Medulla oblongata (tissue), 1 donor: ENCODE measurements around the gene PSMA5.
"Not testable (repeated sequence)": the region's sequence is repeated elsewhere in the genome, so short reads cannot be mapped to it uniquely, and the experiment has no call there.

Experiments
- DNase-seq: peaks from one replicate; pipeline ENCODE4 v3.0.0-alpha.2; 2015; ENCODE audit errors: extremely low spot score

Gene PSMA5

DNA sequence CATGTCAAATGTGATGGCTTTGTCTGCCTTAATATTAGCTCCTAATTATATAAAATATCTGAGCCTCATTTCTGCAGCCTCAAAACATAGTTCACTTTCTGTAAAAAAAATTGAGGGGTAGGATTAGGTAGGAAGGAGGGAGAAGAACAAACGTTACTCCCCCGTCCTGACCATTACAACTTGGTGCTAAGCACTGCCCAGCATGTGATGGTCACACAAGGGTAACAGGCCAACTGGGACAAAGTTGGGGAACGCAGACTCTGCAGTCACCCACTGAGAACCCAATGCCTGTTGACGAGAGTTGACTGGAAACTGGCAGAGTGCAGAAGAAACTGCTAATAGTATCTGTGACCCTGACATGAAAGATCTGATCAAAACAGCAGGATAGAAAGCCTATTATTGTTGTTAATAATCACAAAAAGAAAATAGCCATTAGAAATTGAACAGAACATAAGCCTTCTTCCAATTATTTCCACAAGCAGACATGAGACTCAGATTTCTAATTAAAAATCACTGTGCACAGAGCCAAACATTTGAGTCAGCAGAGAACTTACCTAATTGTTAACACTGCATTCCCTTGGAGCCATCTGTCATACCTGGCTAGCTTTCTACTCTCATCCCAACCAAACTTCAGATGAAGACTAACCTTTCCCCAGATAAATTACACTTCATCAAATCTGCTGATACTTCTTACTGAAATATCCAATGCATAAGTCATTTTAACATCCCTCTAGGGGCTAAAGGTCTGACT, 34.0 kb downstream of the PSMA5 start:
- DNase-seq = peak; percentile 91

- peak; percentile 39 for DNase-seq
Measured at GRCh38 chr1:109391626-109392025, 34.6 kb downstream of the PSMA5 start.

GRCh38 chr1:109391157-109391556, 35.1 kb downstream of the PSMA5 start:
- peak; percentile 41 for DNase-seq

DNA sequence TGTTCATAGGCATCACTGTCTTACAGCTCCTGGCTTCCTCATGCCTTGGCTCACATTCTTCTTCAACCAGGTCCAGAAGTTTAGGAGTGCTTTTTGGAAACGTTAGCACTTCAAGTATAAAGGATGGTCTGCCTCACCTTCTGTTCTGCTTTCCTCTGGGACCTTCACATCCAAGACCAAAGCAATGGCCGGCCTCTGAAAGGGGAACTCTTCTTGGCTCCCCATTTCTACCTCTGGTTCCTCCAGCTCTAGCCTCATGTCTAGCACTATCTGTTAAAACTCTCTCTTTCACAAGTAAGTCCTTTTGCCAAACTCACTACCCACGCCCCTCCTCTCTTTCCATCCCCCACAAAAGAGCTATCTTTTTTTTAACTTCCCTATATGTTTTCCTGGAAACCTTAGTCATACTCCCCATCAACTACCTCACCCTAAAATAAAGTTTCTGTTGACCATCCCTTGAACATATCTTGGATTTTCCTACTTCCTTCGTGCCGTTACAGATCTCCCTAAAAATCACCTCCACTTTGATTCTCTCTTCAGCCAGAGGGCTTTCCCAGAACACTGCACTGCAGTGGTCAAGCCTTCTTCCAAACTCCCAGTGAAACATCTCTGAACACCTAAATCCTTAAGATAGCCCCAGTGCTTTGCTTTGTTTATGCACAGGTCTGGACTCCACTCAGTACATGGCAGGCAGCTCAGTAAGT, 36.5 kb downstream of the PSMA5 start:
- no peak for DNase-seq

DNA sequence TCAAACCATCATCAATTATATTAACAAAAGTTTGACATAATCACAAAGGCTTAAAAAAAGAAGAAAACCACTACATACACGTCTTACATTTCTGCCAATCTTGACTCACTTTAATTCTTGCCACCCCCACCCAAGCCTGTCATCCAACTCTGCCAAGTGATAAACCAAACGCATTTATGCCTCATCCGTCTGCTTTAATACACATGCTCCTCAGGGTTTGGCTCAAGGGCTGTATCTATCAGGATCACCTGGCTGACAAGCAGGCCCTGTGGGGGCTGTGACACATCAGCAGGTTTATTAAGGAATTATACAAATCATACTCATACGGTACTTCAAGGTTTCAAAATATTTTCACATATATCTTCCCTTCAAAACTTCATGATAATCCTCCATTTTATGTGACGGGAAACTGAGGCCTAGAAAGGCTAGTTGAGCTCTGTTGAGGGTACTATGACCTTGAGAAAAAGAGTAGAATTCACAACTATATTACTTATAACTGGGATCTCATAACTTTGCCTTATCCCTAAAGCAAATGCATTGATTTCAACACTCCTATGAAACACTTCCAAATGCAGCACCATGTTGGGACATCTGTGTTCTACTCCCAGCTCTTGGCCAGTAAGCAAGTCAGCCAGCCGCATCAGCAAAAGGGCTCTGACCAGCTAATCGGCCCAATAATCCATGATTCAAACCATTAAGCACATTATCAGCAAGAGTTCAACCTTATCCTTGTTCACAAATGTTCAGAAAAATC, 37.2 kb downstream of the PSMA5 start:
- no peak for DNase-seq

GRCh38 chr1:109388208-109388711, 38.0 kb downstream of the PSMA5 start:
- DNase-seq = no peak

DNA sequence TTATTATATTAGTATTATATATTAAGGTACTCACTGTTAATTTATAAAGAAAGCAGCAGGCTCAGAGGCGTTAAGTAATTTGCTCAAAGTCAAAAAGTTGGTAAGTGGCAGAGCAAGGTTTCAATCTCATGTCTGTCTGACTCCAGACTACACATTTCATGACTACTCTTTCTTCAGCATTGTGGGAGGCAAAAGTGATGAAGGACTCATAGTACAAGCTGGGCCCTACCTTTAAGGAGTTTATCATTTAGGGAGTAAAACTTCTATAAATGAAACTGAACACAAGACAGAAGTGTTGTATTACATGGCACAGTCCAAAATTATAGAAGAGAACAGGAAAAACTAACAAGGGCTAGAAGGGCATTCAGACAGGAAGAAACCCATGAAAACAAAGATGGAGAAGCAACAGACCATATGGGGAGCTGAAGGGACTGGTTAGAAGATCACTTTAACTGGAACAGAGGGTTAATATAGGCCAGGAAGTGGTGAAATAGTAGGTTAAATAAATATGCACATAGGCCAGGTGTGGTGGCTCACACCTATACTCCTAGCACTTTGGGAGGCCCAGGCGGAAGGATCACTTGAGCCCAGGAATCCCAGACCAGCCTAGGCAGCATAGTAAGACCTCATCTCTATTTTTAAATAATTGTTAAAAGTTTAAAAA, 40.1 kb downstream of the PSMA5 start:
- DNase-seq = no peak

DNA sequence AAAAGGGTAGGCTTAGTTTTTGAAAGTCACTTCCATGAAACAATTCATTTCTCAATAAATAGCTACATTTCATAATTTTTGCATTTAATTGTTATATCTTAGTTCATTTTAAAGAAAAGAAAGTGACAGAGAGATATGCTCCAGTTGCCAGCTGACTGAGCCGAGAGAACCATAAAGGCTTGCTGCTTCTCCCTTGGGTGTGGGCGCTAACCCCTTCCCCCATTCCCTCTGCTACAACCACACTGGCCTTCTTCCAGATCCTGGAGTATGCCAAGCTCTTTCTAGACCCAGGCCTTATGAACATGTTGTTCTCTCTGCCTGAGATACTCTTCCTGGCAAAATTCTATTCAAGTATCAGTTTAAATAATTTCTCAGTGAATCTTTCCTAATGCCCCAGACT, 40.8 kb downstream of the PSMA5 start:
- peak; percentile 71 for DNase-seq

DNA sequence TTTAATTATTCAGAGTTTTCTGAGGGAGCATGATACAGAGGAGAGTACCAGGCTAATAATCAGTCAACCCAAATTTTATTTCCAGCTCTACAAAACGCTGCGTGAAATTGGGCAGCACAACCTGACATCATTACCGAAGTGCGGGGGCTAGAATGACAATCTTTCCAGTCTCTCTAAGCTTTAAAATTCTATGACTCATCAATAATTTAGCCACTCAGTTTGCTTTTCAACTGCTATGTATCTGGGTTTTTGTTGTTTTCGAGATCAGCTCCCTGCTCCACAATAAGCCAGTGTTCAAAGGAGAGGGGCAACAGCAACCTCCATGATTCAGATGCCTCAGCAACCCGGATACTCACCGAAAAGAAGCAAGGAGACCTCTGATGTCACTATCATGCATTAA, 42.4 kb downstream of the PSMA5 start:
- DNase-seq = no peak

- no peak for DNase-seq
Measured at GRCh38 chr1:109383087-109383779, 43.0 kb downstream of the PSMA5 start.

DNA sequence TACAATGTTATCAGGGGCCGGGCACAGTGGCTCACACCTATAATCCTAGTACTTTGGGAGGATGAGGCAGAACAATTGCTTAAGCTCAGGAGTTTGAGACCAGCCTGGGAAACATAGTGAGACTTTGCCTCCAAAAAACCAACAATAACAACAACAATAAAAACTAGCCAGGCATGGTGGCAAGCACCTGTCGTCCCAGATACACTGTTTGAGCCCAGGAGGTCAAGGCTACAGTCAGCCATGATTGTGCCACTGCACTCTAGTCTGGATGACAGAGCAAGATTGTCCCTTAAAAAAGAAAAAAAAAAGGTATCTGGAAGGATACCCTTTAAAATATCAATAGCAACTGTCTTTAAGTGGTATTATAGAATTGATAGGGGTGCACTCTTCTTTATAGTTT, 44.7 kb downstream of the PSMA5 start:
- no peak for DNase-seq

DNA sequence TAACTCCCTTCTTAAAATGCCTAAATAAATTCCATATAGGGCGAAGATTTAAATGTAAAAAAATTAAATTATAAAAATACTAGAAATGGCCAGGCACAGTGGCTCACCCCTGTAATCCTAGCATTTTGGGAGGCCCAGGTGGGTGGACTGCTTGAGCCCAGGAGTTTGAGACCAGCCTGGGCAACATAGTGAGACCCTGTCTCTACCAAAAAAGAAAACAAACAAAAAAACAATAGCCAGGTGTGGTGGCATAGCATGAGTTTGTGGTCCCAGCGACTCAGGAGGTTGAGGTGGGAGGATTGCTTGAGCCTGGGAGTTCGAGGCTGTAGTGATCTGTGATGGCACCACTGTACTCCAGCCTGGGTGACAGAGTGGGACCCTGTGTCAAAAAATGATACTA, 46.3 kb downstream of the PSMA5 start:
- no peak for DNase-seq

- DNase-seq = no peak
Measured at GRCh38 chr1:109379422-109379821, 46.8 kb downstream of the PSMA5 start.

- DNase-seq = no peak
Measured at GRCh38 chr1:109377698-109378097, 48.5 kb downstream of the PSMA5 start.

DNA sequence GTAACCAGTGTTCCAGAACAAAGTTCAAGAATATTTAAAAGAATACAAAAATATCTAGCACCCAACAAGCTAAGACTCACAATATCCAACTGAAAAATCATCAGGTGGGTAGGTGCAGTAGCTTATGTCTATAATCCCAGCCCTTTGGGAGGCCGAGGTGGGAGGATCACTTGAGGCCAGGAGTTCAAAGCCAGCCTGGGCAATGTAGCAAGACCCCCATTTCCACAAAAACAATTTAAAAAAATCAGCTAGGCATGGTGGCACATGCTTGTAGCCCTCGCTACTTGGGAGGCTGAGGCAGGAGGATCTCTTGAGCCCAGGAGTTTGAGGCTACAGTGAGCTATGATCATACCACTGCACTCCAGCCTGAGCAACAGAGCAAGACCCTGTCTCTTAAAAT, 52.6 kb downstream of the PSMA5 start:
- not testable (repeated sequence) for DNase-seq

DNA sequence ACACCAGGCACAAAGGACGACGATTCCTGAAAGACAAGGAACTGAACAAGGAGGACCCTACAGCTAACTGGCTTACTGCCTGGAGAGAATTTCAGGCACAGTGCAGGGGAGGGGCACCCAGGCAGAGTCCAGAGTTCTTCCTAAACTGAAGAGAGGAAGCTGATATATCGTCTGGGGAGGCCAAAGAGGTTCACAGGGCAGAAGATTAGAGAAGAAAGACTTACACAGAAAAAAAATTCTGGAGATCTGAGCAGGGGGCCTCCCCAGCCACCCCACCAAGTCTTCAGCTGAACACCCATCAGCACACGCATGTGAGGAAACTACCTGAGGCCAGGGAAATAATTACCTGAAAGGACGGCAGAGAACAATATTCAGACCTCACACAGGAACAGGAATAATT, 53.1 kb downstream of the PSMA5 start:
- DNase-seq = peak; percentile 55

DNA sequence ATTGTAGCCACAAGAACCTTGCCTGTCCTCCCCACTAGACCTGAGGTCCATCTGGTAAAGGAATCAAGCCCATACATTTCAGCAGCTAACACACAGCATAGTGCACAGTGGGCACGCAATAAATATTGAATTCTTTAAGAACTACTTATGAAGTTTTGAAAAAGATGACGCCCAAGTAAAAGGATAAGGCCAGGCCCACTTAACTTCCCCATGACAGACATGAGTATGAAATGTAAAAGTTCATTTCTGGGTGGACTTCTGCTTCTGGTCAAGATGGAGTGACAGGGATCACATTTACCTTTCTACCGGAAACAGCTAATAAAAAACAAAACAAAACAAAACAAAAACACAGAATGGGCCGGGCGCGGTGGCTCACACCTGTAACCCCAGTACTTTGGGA, 54.0 kb downstream of the PSMA5 start:
- no peak for DNase-seq

- peak; percentile 80 for DNase-seq
Measured at GRCh38 chr1:109371341-109371739, 54.9 kb downstream of the PSMA5 start.

- DNase-seq = peak; percentile 58
Measured at GRCh38 chr1:109370712-109371340, 55.4 kb downstream of the PSMA5 start.

DNA sequence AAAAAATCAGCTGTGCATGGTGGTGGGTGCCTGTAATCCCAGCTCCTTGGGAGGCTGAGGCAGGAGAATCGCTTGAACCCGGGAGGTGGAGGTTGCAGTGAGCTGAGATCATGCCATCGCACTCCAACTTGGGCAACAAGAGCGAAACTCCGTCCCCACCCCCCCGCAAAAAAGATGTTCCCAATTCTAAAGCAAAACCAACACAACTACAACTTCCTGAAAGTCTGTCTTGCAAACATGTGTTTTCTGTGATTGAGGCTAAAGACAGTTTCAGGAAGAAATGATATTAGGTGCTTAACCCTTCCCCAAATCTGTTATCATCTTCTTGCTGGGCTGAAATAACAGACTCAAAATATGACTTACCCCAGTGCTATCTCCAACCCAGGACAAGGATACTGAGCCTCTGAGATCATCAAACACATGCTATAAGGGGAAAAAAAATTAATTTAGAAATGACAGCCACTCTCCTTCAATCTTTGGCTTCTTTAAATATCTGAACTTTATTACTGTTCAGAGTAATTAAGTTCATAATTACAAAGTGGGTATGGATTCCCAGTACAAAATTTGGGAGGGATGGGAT, 57.0 kb downstream of the PSMA5 start:
- peak; percentile 62 for DNase-seq
